RWPE1 (cell line): ENCODE results near the gene RNPEPL1.
"Not testable (repeated sequence)": the region's sequence is repeated elsewhere in the genome, so short reads cannot be mapped to it uniquely, and the experiment has no call there.

Source experiments
- CTCF ChIA-PET: fragments of 350-600 bp; sonication (Branson Sonifier 250); formaldehyde crosslinking; extraction: SDS; loops from one replicate; lab custom pipeline; 2021; lab: Yijun Ruan, JAX
- POLR2A ChIA-PET: fragments of 400-600 bp; formaldehyde crosslinking; extraction: SDS; loops from one replicate; lab custom pipeline; 2020; ENCODE audit warnings: antibody characterized with exemption; ENCODE audit not compliant: low non-redundant PET; lab: Yijun Ruan, JAX
- DNase-seq: peaks from one replicate; pipeline ENCODE4 v3.0.0; 2012; ENCODE audit warnings: low spot score
- H3K27ac ChIP-seq: fragments of 450-650 bp; 2 replicates; pipeline ENCODE4 v1.5.1; 2017
- CTCF ChIP-seq: fragments of 450-650 bp; conservative IDR thresholded peaks from 2 replicates; pipeline ENCODE4 v1.5.1; 2017; ENCODE audit warnings: low read depth, mild to moderate bottlenecking

Gene RNPEPL1

GRCh38 chr2:240560480-240561324 is 7.6 kb upstream of the RNPEPL1 start:
- ChIA-PET POLR2A (interaction anchor here (0.6 to 1.0 kb wide), 2 partner anchors 25 to 33 kb away, joined by 3 to 8 read pairs; partner anchors contain the start of gene CAPN10), CTCF (no interaction called here)
- H3K27ac ChIP-seq: peak overlapping the region; percentile 95
- no peak for TF ChIP-seq CTCF
- DNase-seq: peak; percentile 92

- POLR2A ChIA-PET: no interaction called here
- CTCF ChIA-PET: interaction anchor here (0.7 kb wide), 1 partner anchor 24 kb away, joined by 3 read pairs; no protein-coding TSS in a partner anchor
- no peak for TF ChIP-seq CTCF
- peak overlapping the region; percentile 95 for H3K27ac ChIP-seq
- DNase-seq: no peak
These were observed 6.8 kb upstream of the RNPEPL1 start for GRCh38 chr2:240561325-240561971.

GRCh38 chr2:240563231-240563630 is 5.1 kb upstream of the RNPEPL1 start:
- H3K27ac ChIP-seq: 0 out of 2 replicates have a peak overlapping the region, but pooled peaks have one; percentile 13
- DNase-seq, POLR2A ChIA-PET: not testable (repeated sequence)
- CTCF ChIA-PET: interaction anchor here (0.7 kb wide), 1 partner anchor 26 kb away, joined by 3 read pairs; no protein-coding TSS in a partner anchor

GRCh38 chr2:240563951-240564560 is 4.2 kb upstream of the RNPEPL1 start:
- ChIA-PET POLR2A (no interaction called here), CTCF (interaction anchor here (0.7 kb wide), 1 partner anchor 26 kb away, joined by 3 read pairs; no protein-coding TSS in a partner anchor)
- peak overlapping the region; percentile 98 for H3K27ac ChIP-seq
- no peak for TF ChIP-seq CTCF
- DNase-seq: no peak

- DNase-seq: no peak
- TF ChIP-seq CTCF: no peak
- POLR2A ChIA-PET: interaction anchor here (2.5 kb wide), 1 partner anchor 21 kb away, joined by 12 read pairs; the partner anchor contains the start of gene CAPN10
- CTCF ChIA-PET: no interaction called here
- peak overlapping the region; percentile 98 for H3K27ac ChIP-seq
These were observed 3.5 kb upstream of the RNPEPL1 start for GRCh38 chr2:240564561-240565332.

GRCh38 chr2:240565333-240566202 is 2.7 kb upstream of the RNPEPL1 start:
- peak; percentile 57 for DNase-seq
- ChIA-PET CTCF (interaction anchor here (0.6 to 1.7 kb wide), 13 partner anchors 11 to 152 kb away, joined by 3 to 16 read pairs (median 4); partner anchors contain the start of gene CAPN10), POLR2A (interaction anchor here (0.6 to 2.5 kb wide), 3 partner anchors 11 to 20 kb away, joined by 3 to 12 read pairs (median 4); partner anchors contain the start of gene CAPN10)
- peak overlapping the region; percentile 98 for H3K27ac ChIP-seq
- TF ChIP-seq CTCF: no peak
